ENCODE measurements around the gene PRMT7.

PRMT7 gene

DNA sequence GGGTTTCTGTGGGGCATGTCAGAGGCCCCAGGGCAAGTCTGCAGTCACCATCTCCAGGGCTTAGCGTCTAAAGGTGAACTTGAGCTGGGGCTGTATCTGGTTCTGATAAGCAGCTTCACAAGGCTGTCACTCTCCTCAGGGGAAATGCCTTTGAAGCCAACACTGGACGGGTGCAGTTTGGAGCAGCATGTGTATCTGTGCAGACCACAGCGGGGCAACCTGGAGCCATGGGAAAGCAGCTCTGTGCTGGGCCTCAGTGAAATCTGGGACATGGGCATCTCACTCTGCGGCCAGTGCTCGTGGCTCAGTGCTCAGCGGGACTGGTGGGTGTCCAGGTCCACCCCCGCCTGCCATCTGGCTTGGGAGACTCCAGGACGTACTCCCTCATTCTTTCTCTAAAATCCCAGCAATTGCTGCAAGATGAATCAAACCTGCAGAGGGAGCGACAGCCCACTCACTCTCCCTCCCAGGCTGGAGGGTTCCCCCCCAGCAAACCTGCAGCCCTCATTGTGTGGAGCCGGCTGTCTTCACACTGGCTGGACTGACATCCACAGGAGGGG is 63.5 kb downstream of the PRMT7 start:
- DNase-seq (ENCODE audit: low read depth in 4 of 4, low spot score in 1 of 4) = no peak

- DNase-seq (ENCODE audit: low read depth in 4 of 4, low spot score in 1 of 4) = no peak
Observed at GRCh38 chr16:68374961-68375660, 64.3 kb downstream of the PRMT7 start.

GRCh38 chr16:68375801-68376536 is 65.2 kb downstream of the PRMT7 start:
- no peak for DNase-seq (ENCODE audit: low read depth in 4 of 4, low spot score in 1 of 4)

GRCh38 chr16:68376590-68376989 is 65.8 kb downstream of the PRMT7 start:
- no peak for DNase-seq (ENCODE audit: low read depth in 4 of 4, low spot score in 1 of 4)

DNA sequence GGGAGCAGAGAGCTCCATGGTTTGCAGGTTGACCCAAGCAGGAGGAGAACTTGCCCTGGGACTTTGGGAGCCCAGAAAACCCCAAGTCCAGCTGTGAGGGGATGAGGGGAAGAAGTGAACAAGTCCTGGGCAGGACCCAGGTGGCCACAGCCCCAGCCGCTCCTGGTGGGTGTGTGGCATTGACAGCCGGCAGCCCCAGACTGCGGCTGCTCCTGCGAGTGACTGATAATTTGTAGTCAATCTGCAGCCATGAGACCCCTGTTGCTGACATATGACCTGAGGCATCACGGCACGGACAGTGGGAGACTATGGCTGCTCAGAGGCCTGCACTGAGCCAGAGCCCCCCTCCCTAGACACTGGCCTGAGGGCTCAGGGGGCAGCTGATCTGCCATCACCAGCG is 66.4 kb downstream of the PRMT7 start:
- DNase-seq (ENCODE audit: low read depth in 4 of 4, low spot score in 1 of 4) = no peak

DNA sequence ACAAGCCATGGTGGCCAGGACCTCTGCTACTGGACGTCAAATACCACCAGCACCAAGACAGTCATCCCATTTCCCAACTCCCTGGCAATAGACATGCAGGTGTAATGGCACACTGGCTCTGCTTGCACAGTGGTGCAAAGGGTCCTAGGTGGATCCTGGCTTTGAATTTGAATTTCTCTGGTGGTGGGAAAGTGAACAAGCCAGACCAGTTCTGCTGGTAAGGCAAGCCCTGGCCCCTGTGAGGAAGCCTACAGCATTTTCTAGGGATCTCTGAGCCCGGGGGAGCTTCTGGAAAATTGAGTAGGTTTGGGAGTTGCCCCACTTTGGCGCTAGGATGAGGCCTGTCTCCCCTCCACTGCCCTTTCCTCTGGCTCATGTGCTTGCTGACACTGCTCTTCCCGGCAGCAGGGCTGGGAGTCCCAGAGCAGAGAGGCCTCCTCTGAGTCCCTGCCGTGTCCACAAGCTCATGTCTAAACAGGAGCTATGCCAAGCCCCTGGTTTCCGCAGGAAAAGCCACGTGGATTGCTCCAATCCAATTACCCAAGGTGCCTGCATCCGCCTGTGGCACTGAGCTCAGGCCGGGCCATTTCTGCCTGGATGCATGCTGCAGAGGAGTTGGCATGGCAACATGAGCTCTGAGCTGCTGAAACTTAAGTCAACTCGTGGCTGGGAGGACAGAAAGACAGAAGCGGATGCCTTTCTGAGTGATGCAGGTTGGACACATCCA is 67.0 kb downstream of the PRMT7 start:
- DNase-seq (ENCODE audit: low read depth in 4 of 4, low spot score in 1 of 4) = no peak

- DNase-seq (ENCODE audit: low read depth in 4 of 4, low spot score in 1 of 4) = no peak
Observed at GRCh38 chr16:68378436-68379415, 67.9 kb downstream of the PRMT7 start.

- DNase-seq (ENCODE audit: low read depth in 4 of 4, low spot score in 1 of 4) = no peak
Observed at GRCh38 chr16:68379472-68380347, 68.9 kb downstream of the PRMT7 start.

GRCh38 chr16:68380348-68380670 is 69.5 kb downstream of the PRMT7 start:
- no peak for DNase-seq (ENCODE audit: low read depth in 4 of 4, low spot score in 1 of 4)

GRCh38 chr16:68380676-68381362 is 70.0 kb downstream of the PRMT7 start:
- no peak for DNase-seq (ENCODE audit: low read depth in 4 of 4, low spot score in 1 of 4)

- DNase-seq (ENCODE audit: low read depth in 4 of 4, low spot score in 1 of 4) = no peak
Observed at GRCh38 chr16:68381363-68381724, 70.5 kb downstream of the PRMT7 start.

DNA sequence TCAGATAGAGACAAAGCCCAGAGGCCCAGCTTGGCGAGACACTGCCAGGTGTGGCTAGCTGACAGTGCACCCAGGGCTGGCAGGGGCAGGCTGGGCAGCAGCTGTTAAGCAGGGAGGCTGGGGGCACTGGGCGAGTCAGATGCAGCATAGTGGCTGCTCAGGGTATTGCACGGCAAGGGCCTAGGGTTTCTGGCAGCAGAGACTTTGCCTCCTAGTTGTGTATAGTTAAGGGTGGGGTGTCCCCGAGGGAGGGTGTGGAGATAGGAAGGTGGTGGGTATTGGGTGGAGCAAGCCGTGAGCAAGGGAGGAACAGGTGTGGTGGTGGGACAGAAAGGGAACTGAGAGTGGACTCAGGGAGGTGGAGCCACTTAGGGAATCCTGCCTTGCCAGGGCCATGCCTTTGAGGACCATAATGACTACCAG is 71.5 kb downstream of the PRMT7 start:
- DNase-seq (ENCODE audit: low read depth in 4 of 4, low spot score in 1 of 4) = no peak

- no peak for DNase-seq (ENCODE audit: low read depth in 4 of 4, low spot score in 1 of 4)
Observed at GRCh38 chr16:68383858-68384257, 73.0 kb downstream of the PRMT7 start.

- no peak for DNase-seq (ENCODE audit: low read depth in 4 of 4, low spot score in 1 of 4)
Observed at GRCh38 chr16:68384288-68385161, 73.7 kb downstream of the PRMT7 start.

DNA sequence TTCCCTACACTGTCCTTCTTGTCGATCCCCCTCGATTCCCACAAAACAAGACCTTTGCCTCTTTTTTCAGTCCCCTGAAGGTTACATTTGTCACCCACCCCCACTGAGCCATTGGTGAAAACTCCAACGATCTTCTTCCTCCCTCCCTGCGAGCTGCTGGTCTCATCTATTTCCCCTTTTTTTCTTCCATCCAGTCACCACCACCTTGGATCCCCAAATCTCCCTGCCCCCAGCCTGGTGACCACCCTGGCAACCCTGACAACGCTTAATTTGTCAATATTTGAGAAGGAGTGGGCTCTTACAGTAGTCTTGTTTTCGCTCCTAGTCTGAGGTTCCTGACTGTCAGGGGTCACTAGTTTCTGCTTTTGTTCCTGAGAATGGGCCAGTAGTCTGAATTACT is 74.6 kb downstream of the PRMT7 start:
- no peak for DNase-seq (ENCODE audit: low read depth in 4 of 4, low spot score in 1 of 4)

DNA sequence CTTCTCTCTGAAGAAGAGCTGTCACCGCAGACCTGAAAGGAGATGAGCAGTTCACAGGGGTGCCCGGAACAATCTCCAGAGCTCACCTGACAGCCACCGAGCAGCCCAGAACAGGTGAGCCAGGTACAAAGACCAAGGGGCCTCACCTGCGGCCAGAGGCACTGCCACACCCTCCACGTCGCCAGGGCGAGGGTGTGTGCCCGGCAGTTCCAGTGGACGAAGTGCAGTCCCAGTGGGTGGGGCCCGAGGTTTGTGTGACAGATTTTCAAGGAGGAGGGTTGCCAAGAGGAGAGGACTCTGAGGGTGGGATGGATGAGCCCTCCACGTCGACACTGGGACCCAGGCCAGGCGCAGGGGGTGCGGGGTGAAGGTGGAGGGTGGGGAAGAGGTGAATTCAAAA is 75.8 kb downstream of the PRMT7 start:
- DNase-seq (ENCODE audit: low read depth in 4 of 4, low spot score in 1 of 4) = no peak

GRCh38 chr16:68387301-68387700 is 76.5 kb downstream of the PRMT7 start:
- DNase-seq (ENCODE audit: low read depth in 4 of 4, low spot score in 1 of 4) = no peak

GRCh38 chr16:68388124-68388523 is 77.3 kb downstream of the PRMT7 start:
- no peak for DNase-seq (ENCODE audit: low read depth in 4 of 4, low spot score in 1 of 4)

All from stimulated activated CD4-positive, alpha-beta T cell treated with anti-CD3 and anti-CD28 coated beads, Interleukin-1b, Interleukin-23, amount 100 ng/mL, for 24 hours (primary cell).